K562 (cell line): Measurements from ENCODE around the gene PCK1. TPM values are rescaled to one million over a fixed set of nuclear protein-coding genes. Genes with fewer than 3 reads are reported as not detected.
A peak's percentile ranks its signal among the peaks of the same experiment; 100 is the strongest.

Source experiments
- ATAC-seq: fragments of 200-7000 bp; cut with Tn5 transposase; 3 replicates; pipeline ENCODE4 v1.9.1; 2020; ENCODE audit warnings: moderate library complexity
- Bru-seq: library from RNA; stranded (reverse); fragments of 400-500 nt; gene quantifications from one replicate; lab custom pipeline; 2021; lab: Mats Ljungman, UMichigan
- BruChase-seq, 2 experiments: library from RNA; stranded (reverse); fragments of 400-500 nt; gene quantifications; one replicate each; lab custom pipeline; 2021; lab: Mats Ljungman, UMichigan
- BruUV-seq: library from RNA; stranded (reverse); fragments of 400-500 nt; replicated peaks from 2 replicates; lab custom pipeline; 2021; lab: Mats Ljungman, UMichigan
- CTCF ChIA-PET: fragments of 300-600 bp; formaldehyde crosslinking; extraction: SDS; loops from one replicate; lab custom pipeline; 2021; ENCODE audit warnings: low intra/inter-chr PET ratio; lab: Yijun Ruan, JAX
- POLR2A ChIA-PET: fragments of 300-600, 350-650 bp; sonication (Branson Sonifier 250); formaldehyde crosslinking; extraction: SDS; loops from one replicate; lab custom pipeline; 2021; ENCODE audit warnings: antibody characterized with exemption, inconsistent platforms; lab: Yijun Ruan, JAX
- DNase-seq, 4 experiments: peaks; one replicate each; pipeline versions ENCODE4 v3.0.0 to v3.0.0-alpha.2; 2011 to 2018; ENCODE audit warnings: low spot score in 3 of 4, mixed read lengths in 3 of 4; ENCODE audit errors: extremely low read depth in 1 of 4
- FAIRE-seq: peaks from 2 replicates; lab custom pipeline; 2011; peaks lifted over from hg19 to GRCh38; lab: Jason Lieb, UNC
- H2AFZ ChIP-seq: 2 replicates; pipeline ENCODE4 v1.6.0; 2011; ENCODE audit warnings: low read depth, low read length, control low read depth, inconsistent platforms
- H3K27ac ChIP-seq: fragments of 200-600 bp; 3 replicates; pipeline ENCODE4 v1.8.0; 2011; ENCODE audit warnings: low read depth, mild to moderate bottlenecking, control low read depth, inconsistent platforms, low read length, moderate library complexity, mixed read lengths; ENCODE audit errors: extremely low read depth
- H3K27me3 ChIP-seq, 2 experiments: fragments of 300-600 bp in 1 of 2; 2 replicates in 1 of 2; 3 replicates in 1 of 2; pipeline versions ENCODE4 v1.6.0 to v1.8.0; 2011; ENCODE audit warnings: inconsistent platforms in 2 of 2, low read length in 2 of 2, mild to moderate bottlenecking in 1 of 2, mixed read lengths in 1 of 2, moderate library complexity in 1 of 2; ENCODE audit not compliant: control insufficient read depth in 2 of 2, insufficient read depth in 2 of 2
- H3K36me3 ChIP-seq: fragments of 300-600 bp; 3 replicates; pipeline ENCODE4 v1.8.0; 2011; ENCODE audit warnings: mild to moderate bottlenecking, low read length, inconsistent platforms; ENCODE audit not compliant: control insufficient read depth, insufficient read depth
- H3K4me1 ChIP-seq, 2 experiments: fragments of 200-600 bp in 1 of 2; replicated peaks in 1 of 2; 2 replicates in 1 of 2; 3 replicates in 1 of 2; pipeline versions ENCODE4 v1.5.1 to v1.8.0; 2011; ENCODE audit warnings: inconsistent platforms in 2 of 2, low read length in 2 of 2, mild to moderate bottlenecking in 1 of 2, mixed read lengths in 1 of 2, moderate library complexity in 1 of 2; ENCODE audit not compliant: control insufficient read depth in 2 of 2, insufficient read depth in 2 of 2
- H3K4me2 ChIP-seq: 2 replicates; pipeline ENCODE4 v1.6.1; 2011; ENCODE audit warnings: low read length, control low read depth, inconsistent platforms, mixed read lengths; ENCODE audit not compliant: insufficient read depth
- H3K4me3 ChIP-seq: fragments of 200-600 bp; sonication (generic), shearing (Covaris generic); 2 replicates; pipeline ENCODE4 v1.5.1; 2016; ENCODE audit warnings: control low read depth, inconsistent platforms
- H3K79me2 ChIP-seq: fragments of 200-600 bp; 3 replicates; pipeline ENCODE4 v1.8.0; 2011; ENCODE audit warnings: low read length, inconsistent platforms; ENCODE audit not compliant: control insufficient read depth, insufficient read depth
- H3K9ac ChIP-seq, 2 experiments: 2 replicates each; pipeline versions ENCODE4 v1.6.0 to v1.6.1; 2011; ENCODE audit warnings: low read depth in 2 of 2, low read length in 2 of 2, control low read depth in 1 of 2, inconsistent platforms in 1 of 2, mild to moderate bottlenecking in 1 of 2, mixed read lengths in 1 of 2; ENCODE audit not compliant: insufficient read depth in 1 of 2
- H3K9me1 ChIP-seq: one replicate; pipeline ENCODE4 v1.6.0; 2011; ENCODE audit warnings: inconsistent platforms, mild to moderate bottlenecking, low read length, moderate library complexity; ENCODE audit not compliant: control insufficient read depth, insufficient read depth
- H3K9me3 ChIP-seq: replicated peaks from 2 replicates; pipeline ENCODE4 v1.5.1; 2011; ENCODE audit warnings: low read depth, low read length, inconsistent platforms; ENCODE audit not compliant: control insufficient read depth, insufficient read depth
- H4K20me1 ChIP-seq: replicated peaks from 2 replicates; pipeline ENCODE4 v1.6.1; 2011; ENCODE audit warnings: low read length, inconsistent platforms, mixed read lengths; ENCODE audit not compliant: control insufficient read depth, insufficient read depth
- ATF1 ChIP-seq, 2 experiments: fragments of 450-650 bp in 1 of 2; IDR thresholded peaks; 2 replicates each; pipeline ENCODE4 v1.6.1; 2016; ENCODE audit warnings: missing compliant biosample characterization in 1 of 2, missing genetic modification characterization in 1 of 2
- LEF1 ChIP-seq: fragments of 450-650 bp; IDR thresholded peaks from 2 replicates; pipeline ENCODE4 v1.6.1; 2016; ENCODE audit warnings: mild to moderate bottlenecking
- MIER1 ChIP-seq: fragments of 450-650 bp; IDR thresholded peaks from 2 replicates; pipeline ENCODE4 v1.6.1; 2016; ENCODE audit warnings: antibody characterized with exemption, mild to moderate bottlenecking, low read depth
- PCBP1 ChIP-seq: fragments of 200-400 bp; formaldehyde crosslinking; IDR thresholded peaks from 2 replicates; pipeline ENCODE4 v1.6.1; 2018; ENCODE audit warnings: mild to moderate bottlenecking, low read depth, low read length; ENCODE audit not compliant: poor library complexity, severe bottlenecking
- RBM15 ChIP-seq: fragments of 200-400 bp; formaldehyde crosslinking; IDR thresholded peaks from 2 replicates; pipeline ENCODE4 v1.6.1; 2018; ENCODE audit warnings: mild to moderate bottlenecking, low read length, moderate library complexity; ENCODE audit not compliant: insufficient read depth
- RCOR1 ChIP-seq, 2 experiments: IDR thresholded peaks; 2 replicates each; pipeline ENCODE4 v1.6.1; 2012; ENCODE audit warnings: low read depth in 2 of 2, low read length in 2 of 2, borderline replicate concordance in 1 of 2, improper control_type of control experiment in 1 of 2
- ZKSCAN8 ChIP-seq: fragments of 200-800 bp; sonication (Bioruptor generic); IDR thresholded peaks from 2 replicates; pipeline ENCODE4 v1.6.1; 2016; ENCODE audit warnings: missing genetic modification characterization, missing compliant biosample characterization
- ZNF175 ChIP-seq: fragments of 200-800 bp; sonication (Bioruptor generic); IDR thresholded peaks from 2 replicates; pipeline ENCODE4 v1.6.1; 2016; ENCODE audit warnings: low read depth, mild to moderate bottlenecking, missing genetic modification characterization, missing compliant biosample characterization
- WGBS: fragments of 100-300 bp; shearing (Covaris generic); methylation state at CpG from one replicate; pipeline ENCODE4 v1.1.6; 2016; ENCODE audit warnings: low coverage, mixed read lengths; ENCODE audit not compliant: insufficient coverage; ENCODE audit errors: missing lambda C conversion rate; 5-methylcytosine and 5-hydroxymethylcytosine counted together
- in situ Hi-C: fragments of 300-500 bp; cut with MboI; formaldehyde crosslinking; loops from 4 replicates; pipeline ENCODE4 v1.15.0; 2018; ENCODE audit warnings: inconsistent platforms, mixed read lengths
- intact Hi-C: fragments of 100-400 bp; cut with micrococcal nuclease; formaldehyde crosslinking; loops from 2 replicates; pipeline ENCODE4 v1.14.2; 2022
- long read RNA-seq, 3 experiments: library from polyadenylated mRNA in 2 of 3; library from RNA in 1 of 3; unstranded in 2 of 3; stranded (forward) in 1 of 3; transcript quantifications; one replicate each; pipeline ENCODE4 v2.0.0, GENCODE V29; 2019 to 2022
- polyA minus RNA-seq, 3 experiments: library from RNA; depleted of rRNA, polyadenylated mRNA; stranded (reverse); fragments of >200 nt; gene quantifications; 2 replicates each; pipeline ENCODE4 v1.2.3, GENCODE V29; 2011
- polyA plus RNA-seq, 8 experiments: library from polyadenylated mRNA; depleted of rRNA in 4 of 8; stranded (reverse) in 5 of 8; unstranded in 3 of 8; fragments of >200 nt; fragmentation: Nextera tagmentation in 2 of 8; fragmentation: Illumina TruSeq in 1 of 8; extraction: Ambion mirVana in 2 of 8; extraction: Trizol in 1 of 8; gene quantifications; 2 replicates each; pipeline versions ENCODE4 v1.2.1 to v1.2.3, GENCODE V29; 2011 to 2014; ENCODE audit warnings: inconsistent platforms in 1 of 8, missing spikeins in 1 of 8
- total RNA-seq, 7 experiments: library from RNA; depleted of rRNA in 6 of 7; stranded (reverse); fragments of >200 nt in 6 of 7; fragmentation: Illumina TruSeq in 2 of 7; extraction: Trizol in 2 of 7; gene quantifications; 2 replicates each; pipeline versions ENCODE4 v1.2.1 to v1.2.3, GENCODE V29; 2011 to 2021; ENCODE audit warnings: low replicate concordance in 1 of 7
- TF ChIP-seq, protein P1 (sequence below): fragments of 450-650 bp; formaldehyde crosslinking; IDR thresholded peaks from 2 replicates; pipeline ENCODE4 v1.4.0; 2022; ENCODE audit warnings: missing genetic modification characterization
- TF ChIP-seq, protein P2 (sequence below), 2 experiments: fragments of 450-650 bp; IDR thresholded peaks; 2 replicates each; pipeline ENCODE4 v1.6.1; 2018; ENCODE audit warnings: mild to moderate bottlenecking in 2 of 2, low read depth in 1 of 2; ENCODE audit not compliant: partially characterized antibody in 2 of 2

The PCK1 gene
- 0.70 and 2.3 TPM in 2 replicates for total RNA-seq (2011; cell fraction: chromatin; rRNA removed; ENCODE audit: low replicate concordance)
- total RNA-seq (2011; cell fraction: nucleolus; rRNA removed), result 0.92 and 1.3 TPM in 2 replicates
- 0.38 and 1.2 TPM in 2 replicates for total RNA-seq (2011; cell fraction: nucleoplasm; rRNA removed)
- total RNA-seq (2014; rRNA removed) (0.05 and 0.16 TPM in 2 replicates), total RNA-seq (2014; rRNA removed; fragmentation: Illumina TruSeq; extraction: Trizol) (0.13 and 0.18 TPM in 2 replicates), total RNA-seq (2015; rRNA removed; fragmentation: Illumina TruSeq; extraction: Trizol) (0.29 and 0.30 TPM in 2 replicates), total RNA-seq (2021) (0.54 and 0.73 TPM in 2 replicates), polyA plus RNA-seq (2011; rRNA removed) (0.09 and 0.15 TPM in 2 replicates), polyA plus RNA-seq (2014; fragmentation: Illumina TruSeq; extraction: Trizol) (0.12 and 0.14 TPM in 2 replicates), polyA plus RNA-seq (2014; fragmentation: Nextera tagmentation; extraction: Ambion mirVana) (under 1 TPM; 0.10 to 0.15 TPM), polyA plus RNA-seq (2014; rRNA removed) (0.12 and 0.46 TPM in 2 replicates), polyA minus RNA-seq (2011; rRNA and poly(A)+ RNA removed) (0.72 and 1.2 TPM in 2 replicates), Bru-seq, nascent RNA (percentile 44 among the genes with signal in this experiment), BruChase-seq, experiment 1, labeled RNA remaining after a 2-hour chase (percentile 25 among the genes with signal in this experiment), BruChase-seq, experiment 2, labeled RNA remaining after a 6-hour chase (percentile 41 among the genes with signal in this experiment)
- polyA plus RNA-seq (2011; cell fraction: cytosol; rRNA removed), result 0.04 and 0.48 TPM in 2 replicates
- polyA plus RNA-seq (2011; cell fraction: nucleus; rRNA removed), result 0.90 and 1.5 TPM in 2 replicates
- 0.14 and 0.21 TPM in 2 replicates for polyA plus RNA-seq (2012)
- polyA minus RNA-seq (2011; cell fraction: cytosol; rRNA and poly(A)+ RNA removed), result 1.2 TPM in 1 of 2 replicates, not detected in the other
- 0.67 and 1.1 TPM in 2 replicates for polyA minus RNA-seq (2011; cell fraction: nucleus; rRNA and poly(A)+ RNA removed)
- long read RNA-seq, experiment 1, result 0 reads
- long read RNA-seq, experiment 2, result 0 reads
- long read RNA-seq, experiment 3, result 0 reads

DNA sequence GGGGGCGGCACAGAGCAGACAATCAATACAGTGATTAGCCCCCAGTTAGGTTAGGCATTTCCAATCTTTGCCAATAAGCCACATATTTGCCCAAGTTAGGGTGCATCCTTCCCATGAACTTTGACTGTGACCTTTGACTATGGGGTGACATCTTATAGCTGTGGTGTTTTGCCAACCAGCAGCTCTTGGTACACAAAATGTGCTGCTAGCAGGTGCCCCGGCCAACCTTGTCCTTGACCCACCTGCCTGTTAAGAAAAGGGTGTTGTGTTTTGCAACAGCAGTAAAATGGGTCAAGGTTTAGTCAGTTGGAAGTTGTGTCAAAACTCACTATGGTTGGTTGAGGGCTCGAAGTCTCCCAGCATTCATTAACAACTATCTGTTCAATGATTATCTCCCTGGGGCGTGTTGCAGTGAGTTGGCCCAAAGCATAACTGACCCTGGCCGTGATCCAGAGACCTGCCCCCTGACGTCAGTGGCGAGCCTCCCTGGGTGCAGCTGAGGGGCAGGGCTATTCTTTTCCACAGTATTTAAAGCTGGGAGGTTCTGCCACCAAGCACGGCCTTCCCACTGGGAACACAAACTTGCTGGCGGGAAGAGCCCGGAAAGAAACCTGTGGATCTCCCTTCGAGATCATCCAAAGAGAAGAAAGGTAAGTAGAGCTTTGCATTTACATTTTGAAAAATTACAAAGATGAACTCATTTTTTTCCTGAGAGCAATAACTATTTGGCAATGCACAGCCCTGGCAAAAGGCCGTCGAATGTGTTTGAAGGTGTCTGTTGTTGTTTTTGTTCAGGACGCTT, at the start of gene PCK1:
PCK1 (plus strand) TSS at position 557 of the 802 bp plus-strand sequence. CDS start 302 bp downstream, outside the sequence.
- DNase-seq, result peak; percentile 66 to 86 (median 78)
- no peaks in the 10 kb centered on the region for H3K9me3 ChIP-seq
- H4K20me1 ChIP-seq, result no peaks in the 10 kb centered on the region
- BruUV-seq, result no TSS peak
- no peaks in the 10 kb centered on the region for H3K9me1 ChIP-seq
- ChIA-PET POLR2A (interaction anchor here (0.7 to 2.3 kb wide), 6 partner anchors 9 to 26 kb away, joined by 3 to 8 read pairs (median 4); no protein-coding TSS in a partner anchor), CTCF (interaction anchor here (0.6 kb wide), 1 partner anchor 34 kb away, joined by 7 read pairs; no protein-coding TSS in a partner anchor)
- H3K4me3 ChIP-seq, result no peak within 1 kb of the TSS
- peak within 1 kb of the TSS; percentile 88 for H2AFZ ChIP-seq
- H3K27me3 ChIP-seq, result no peaks in the 10 kb centered on the region
- peak within 1 kb of the TSS; percentile 62 for H3K4me2 ChIP-seq
- intact Hi-C loops (no loop called here), in situ Hi-C loops (no loop called here)
- WGBS, result 13% methylated on average over 14 of the region's 14 CpGs
- peak within 1 kb of the TSS; percentile 16 to 81; a peak in 3 of 4 replicates for H3K9ac ChIP-seq
- H3K36me3 ChIP-seq, result no peaks in the 10 kb centered on the region
- peaks cover 27 to 34% of the 10 kb centered on the region in 2 experiments for H3K4me1 ChIP-seq
- FAIRE-seq, result peak; percentile 93
- peak; percentile 95 for ATAC-seq
- H3K27ac ChIP-seq, result peak within 1 kb of the TSS; percentile 78
- no peaks in the 10 kb centered on the region for H3K79me2 ChIP-seq
- TF ChIP-seq ZKSCAN8, result no peak
- TF ChIP-seq PCBP1, result no peak
- no peak for TF ChIP-seq MIER1
- TF ChIP-seq, protein P1, sequence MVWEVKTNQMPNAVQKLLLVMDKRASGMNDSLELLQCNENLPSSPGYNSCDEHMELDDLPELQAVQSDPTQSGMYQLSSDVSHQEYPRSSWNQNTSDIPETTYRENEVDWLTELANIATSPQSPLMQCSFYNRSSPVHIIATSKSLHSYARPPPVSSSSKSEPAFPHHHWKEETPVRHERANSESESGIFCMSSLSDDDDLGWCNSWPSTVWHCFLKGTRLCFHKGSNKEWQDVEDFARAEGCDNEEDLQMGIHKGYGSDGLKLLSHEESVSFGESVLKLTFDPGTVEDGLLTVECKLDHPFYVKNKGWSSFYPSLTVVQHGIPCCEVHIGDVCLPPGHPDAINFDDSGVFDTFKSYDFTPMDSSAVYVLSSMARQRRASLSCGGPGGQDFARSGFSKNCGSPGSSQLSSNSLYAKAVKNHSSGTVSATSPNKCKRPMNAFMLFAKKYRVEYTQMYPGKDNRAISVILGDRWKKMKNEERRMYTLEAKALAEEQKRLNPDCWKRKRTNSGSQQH (CRISPR knock-in tag), result no peak
- TF ChIP-seq LEF1, result peak; percentile 52
- TF ChIP-seq, protein P2, sequence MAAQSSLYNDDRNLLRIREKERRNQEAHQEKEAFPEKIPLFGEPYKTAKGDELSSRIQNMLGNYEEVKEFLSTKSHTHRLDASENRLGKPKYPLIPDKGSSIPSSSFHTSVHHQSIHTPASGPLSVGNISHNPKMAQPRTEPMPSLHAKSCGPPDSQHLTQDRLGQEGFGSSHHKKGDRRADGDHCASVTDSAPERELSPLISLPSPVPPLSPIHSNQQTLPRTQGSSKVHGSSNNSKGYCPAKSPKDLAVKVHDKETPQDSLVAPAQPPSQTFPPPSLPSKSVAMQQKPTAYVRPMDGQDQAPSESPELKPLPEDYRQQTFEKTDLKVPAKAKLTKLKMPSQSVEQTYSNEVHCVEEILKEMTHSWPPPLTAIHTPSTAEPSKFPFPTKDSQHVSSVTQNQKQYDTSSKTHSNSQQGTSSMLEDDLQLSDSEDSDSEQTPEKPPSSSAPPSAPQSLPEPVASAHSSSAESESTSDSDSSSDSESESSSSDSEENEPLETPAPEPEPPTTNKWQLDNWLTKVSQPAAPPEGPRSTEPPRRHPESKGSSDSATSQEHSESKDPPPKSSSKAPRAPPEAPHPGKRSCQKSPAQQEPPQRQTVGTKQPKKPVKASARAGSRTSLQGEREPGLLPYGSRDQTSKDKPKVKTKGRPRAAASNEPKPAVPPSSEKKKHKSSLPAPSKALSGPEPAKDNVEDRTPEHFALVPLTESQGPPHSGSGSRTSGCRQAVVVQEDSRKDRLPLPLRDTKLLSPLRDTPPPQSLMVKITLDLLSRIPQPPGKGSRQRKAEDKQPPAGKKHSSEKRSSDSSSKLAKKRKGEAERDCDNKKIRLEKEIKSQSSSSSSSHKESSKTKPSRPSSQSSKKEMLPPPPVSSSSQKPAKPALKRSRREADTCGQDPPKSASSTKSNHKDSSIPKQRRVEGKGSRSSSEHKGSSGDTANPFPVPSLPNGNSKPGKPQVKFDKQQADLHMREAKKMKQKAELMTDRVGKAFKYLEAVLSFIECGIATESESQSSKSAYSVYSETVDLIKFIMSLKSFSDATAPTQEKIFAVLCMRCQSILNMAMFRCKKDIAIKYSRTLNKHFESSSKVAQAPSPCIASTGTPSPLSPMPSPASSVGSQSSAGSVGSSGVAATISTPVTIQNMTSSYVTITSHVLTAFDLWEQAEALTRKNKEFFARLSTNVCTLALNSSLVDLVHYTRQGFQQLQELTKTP (IDR thresholded peaks at IDR 0.05; ENCODE audit: low read depth in 1 of 2, partially characterized antibody in 2 of 2), result peak in 1 of 2 experiments; percentile 35
- TF ChIP-seq ATF1 (CRISPR knock-in tag; IDR thresholded peaks at IDR 0.05), result no peak
- TF ChIP-seq ATF1 (tag; IDR thresholded peaks at IDR 0.05), result peak; percentile 94
- TF ChIP-seq ZNF175 (CRISPR knock-in tag), result no peak
- TF ChIP-seq RCOR1 (IDR thresholded peaks at IDR 0.05; ENCODE audit: borderline replicate concordance in 1 of 2, low read depth in 2 of 2, low read length in 2 of 2), result peak in 1 of 2 experiments; percentile 26; a peak in 1 of 4 replicates
- no peak for TF ChIP-seq RBM15
